ENCODE data around the gene CCDC18. TPM values are rescaled to one million over a fixed set of nuclear protein-coding genes. Genes with fewer than 3 reads are reported as not detected.

The CCDC18 gene
- total RNA-seq, 2 donors from 2014 or later = 1.3 to 4.4 TPM

DNA sequence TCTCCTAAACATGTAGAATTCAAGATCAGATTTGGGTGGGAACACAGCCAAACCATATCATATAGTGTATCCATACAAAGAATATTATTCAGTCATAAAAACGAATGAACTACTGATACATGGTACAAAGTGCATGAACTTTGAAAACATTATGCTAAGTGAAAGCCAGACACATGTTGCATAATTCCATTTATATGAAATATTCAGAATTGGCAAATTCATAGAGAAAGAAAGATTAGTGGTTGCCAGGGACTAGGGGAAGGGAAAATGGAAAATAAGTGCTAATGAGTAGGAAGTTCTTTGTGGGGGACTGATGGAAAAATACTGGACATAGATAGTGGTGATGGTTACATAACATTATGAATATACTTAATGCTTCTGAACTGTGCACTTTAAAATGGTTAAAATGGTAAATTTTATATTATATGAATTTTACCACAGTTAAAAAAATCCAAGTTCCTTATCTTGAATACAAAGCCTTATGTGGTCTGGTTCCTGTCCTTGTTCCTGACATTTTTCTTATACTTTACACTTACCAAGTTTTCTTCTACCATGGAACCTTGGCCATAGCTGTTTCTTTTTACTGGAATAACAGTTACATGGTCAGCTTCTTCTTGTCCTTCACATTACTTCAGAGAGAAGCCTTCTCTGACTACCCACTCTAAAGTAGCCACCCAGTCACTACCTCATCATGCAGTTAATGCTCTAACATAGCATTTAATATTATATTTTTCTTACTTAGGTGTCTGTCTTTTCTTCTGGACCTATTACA, 64.0 kb downstream of the CCDC18 start:
- Histone ChIP-seq H3K4me3 (no peak overlapping the region), H3K36me3 (replicated peaks in 1 of 2; ENCODE audit: insufficient read depth in 1 of 2, low read depth in 2 of 2) (no peaks in the 10 kb centered on the region), H3K27ac (no peak overlapping the region), H3K4me1 (no peaks in the 10 kb centered on the region), H3K27me3 (no peaks in the 10 kb centered on the region), H3K9me3 (peaks cover 0 to 14% (median 0%) of the 10 kb centered on the region in 3 donors)
- ATAC-seq = no peak
- TF ChIP-seq POLR2A (IDR thresholded peaks at IDR 0.05) = no peak
- TF ChIP-seq, protein P1, sequence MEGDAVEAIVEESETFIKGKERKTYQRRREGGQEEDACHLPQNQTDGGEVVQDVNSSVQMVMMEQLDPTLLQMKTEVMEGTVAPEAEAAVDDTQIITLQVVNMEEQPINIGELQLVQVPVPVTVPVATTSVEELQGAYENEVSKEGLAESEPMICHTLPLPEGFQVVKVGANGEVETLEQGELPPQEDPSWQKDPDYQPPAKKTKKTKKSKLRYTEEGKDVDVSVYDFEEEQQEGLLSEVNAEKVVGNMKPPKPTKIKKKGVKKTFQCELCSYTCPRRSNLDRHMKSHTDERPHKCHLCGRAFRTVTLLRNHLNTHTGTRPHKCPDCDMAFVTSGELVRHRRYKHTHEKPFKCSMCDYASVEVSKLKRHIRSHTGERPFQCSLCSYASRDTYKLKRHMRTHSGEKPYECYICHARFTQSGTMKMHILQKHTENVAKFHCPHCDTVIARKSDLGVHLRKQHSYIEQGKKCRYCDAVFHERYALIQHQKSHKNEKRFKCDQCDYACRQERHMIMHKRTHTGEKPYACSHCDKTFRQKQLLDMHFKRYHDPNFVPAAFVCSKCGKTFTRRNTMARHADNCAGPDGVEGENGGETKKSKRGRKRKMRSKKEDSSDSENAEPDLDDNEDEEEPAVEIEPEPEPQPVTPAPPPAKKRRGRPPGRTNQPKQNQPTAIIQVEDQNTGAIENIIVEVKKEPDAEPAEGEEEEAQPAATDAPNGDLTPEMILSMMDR (IDR thresholded peaks at IDR 0.05) = no peak
- no peak for DNase-seq
- WGBS, 2 donors = 35 to 75% methylated on average over 1 of the region's 1 CpG
- intact Hi-C loops (cut with DNase I) = no loop called here

DNA sequence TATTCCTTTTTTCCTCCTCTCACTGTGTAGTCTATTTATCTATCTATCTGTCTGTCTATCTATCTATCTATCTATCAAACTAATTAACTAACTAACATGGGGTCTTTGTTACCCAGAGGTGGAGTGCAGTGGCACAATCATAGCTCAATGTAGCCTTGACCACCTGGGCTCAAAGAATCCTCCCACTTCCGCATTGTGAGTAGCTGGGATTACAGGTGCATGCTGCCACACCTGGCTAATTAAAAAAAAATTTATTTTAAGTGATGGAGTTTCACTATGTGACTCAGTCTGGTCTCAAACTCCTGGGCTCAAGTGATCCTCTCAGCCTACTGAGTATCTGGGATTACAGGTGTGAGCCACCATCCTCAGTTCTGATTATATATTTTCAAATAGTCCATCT, 71.4 kb downstream of the CCDC18 start:
- intact Hi-C loops (cut with DNase I) = no loop called here
- H3K27ac ChIP-seq = no peak overlapping the region
- DNase-seq = no peak
- no peak overlapping the region for H3K4me3 ChIP-seq
- H3K36me3 ChIP-seq (replicated peaks in 1 of 2; ENCODE audit: insufficient read depth in 1 of 2, low read depth in 2 of 2) = no peaks in the 10 kb centered on the region
- WGBS, 2 donors = 87 to 100% methylated on average over 1 of the region's 1 CpG
- H3K27me3 ChIP-seq = no peaks in the 10 kb centered on the region
- ATAC-seq = no peak
- no peaks in the 10 kb centered on the region for H3K4me1 ChIP-seq
- TF ChIP-seq, protein P1 (IDR thresholded peaks at IDR 0.05) = no peak
- no peak for TF ChIP-seq POLR2A (IDR thresholded peaks at IDR 0.05)
- no peaks in the 10 kb centered on the region for H3K9me3 ChIP-seq

DNA sequence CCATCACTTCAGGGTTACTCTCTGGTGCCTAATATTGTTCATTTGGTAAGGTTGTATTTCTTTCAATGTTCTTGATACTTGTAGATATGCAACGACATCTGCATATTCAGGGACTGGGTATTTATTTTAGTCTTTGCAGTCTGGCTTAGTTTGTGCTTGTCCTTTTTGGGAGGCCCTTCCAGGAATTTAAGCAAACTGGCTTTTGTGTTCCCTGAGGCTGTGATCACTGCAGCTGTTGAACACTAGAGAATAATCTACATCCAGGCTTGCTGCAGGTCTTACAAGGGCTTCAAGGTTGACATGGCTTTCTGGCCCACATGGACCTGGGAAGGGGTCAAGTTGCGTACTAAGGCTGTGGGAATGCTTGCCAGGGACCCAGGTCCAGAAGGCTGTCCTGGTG, 72.1 kb downstream of the CCDC18 start:
- Histone ChIP-seq H3K4me1 (no peaks in the 10 kb centered on the region), H3K36me3 (replicated peaks in 1 of 2; ENCODE audit: insufficient read depth in 1 of 2, low read depth in 2 of 2) (no peaks in the 10 kb centered on the region)
- 97 to 100% methylated on average over 2 of the region's 2 CpGs for WGBS, 2 donors

DNA sequence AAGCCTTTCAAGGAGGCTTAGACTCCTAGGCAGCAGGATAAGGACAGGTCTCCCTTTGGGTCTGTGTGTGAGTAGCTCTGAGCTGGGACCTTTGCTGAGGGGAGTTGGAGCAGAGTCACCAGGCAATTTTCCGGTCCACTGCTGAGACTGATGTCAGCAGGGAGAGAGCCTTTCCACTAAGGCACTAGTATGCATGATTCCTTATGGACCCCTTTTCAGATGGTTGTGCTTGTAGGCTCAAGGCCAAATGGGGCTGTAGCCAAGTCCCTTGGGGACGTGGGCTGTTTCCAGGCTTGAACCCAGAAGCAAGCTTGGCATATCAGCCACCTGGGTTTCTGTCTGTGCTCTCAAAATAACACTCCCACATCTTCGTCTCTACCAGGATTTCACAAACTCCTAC, 73.0 kb downstream of the CCDC18 start:
- no peak for TF ChIP-seq POLR2A (IDR thresholded peaks at IDR 0.05)
- TF ChIP-seq, protein P1 (IDR thresholded peaks at IDR 0.05) = no peak
- Histone ChIP-seq H3K36me3 (replicated peaks in 1 of 2; ENCODE audit: insufficient read depth in 1 of 2, low read depth in 2 of 2) (no peaks in the 10 kb centered on the region), H3K27me3 (no peaks in the 10 kb centered on the region), H3K27ac (no peak overlapping the region), H3K4me3 (no peak overlapping the region), H3K9me3 (no peaks in the 10 kb centered on the region), H3K4me1 (no peaks in the 10 kb centered on the region)
- no peak for ATAC-seq
- intact Hi-C loops (cut with DNase I) = no loop called here
- 63 to 67% methylated on average over 3 of the region's 3 CpGs for WGBS, 2 donors
- no peak for DNase-seq

More for the DNA sequence above, 72.1 kb downstream of the CCDC18 start:
- no peak for DNase-seq
- ATAC-seq = no peak
- Histone ChIP-seq H3K4me3 (no peak overlapping the region), H3K27ac (no peak overlapping the region), H3K9me3 (no peaks in the 10 kb centered on the region), H3K27me3 (no peaks in the 10 kb centered on the region)
- intact Hi-C loops (cut with DNase I) = no loop called here
- TF ChIP-seq POLR2A (IDR thresholded peaks at IDR 0.05) = no peak
- TF ChIP-seq, protein P1 (IDR thresholded peaks at IDR 0.05) = no peak

All from body of pancreas (tissue), 4 donors.